ENCODE measurements around the gene EXOSC6.
"Not testable (repeated sequence)": the region's sequence is repeated elsewhere in the genome, so short reads cannot be mapped to it uniquely, and the experiment has no call there.

Gene EXOSC6

GRCh38 chr16:70251629-70252354, at the start of gene EXOSC6:
TSS of gene EXOSC6 (minus strand) at chr16:70251940. CDS start at chr16:70251900, 40 bp downstream.
- DNase-seq (ENCODE audit: low read depth, low spot score) = peak; percentile 77

GRCh38 chr16:70301121-70301520, 49.4 kb upstream of the EXOSC6 start:
- DNase-seq (ENCODE audit: low read depth, low spot score) = no peak

GRCh38 chr16:70298988-70299938, 47.5 kb upstream of the EXOSC6 start, which contains the start of gene DDX19B:
TSS of gene DDX19B (plus strand) at chr16:70299186. CDS start at chr16:70299298, 112 bp downstream.
- peak; percentile 24 for DNase-seq (ENCODE audit: low read depth, low spot score)

GRCh38 chr16:70295634-70296033, 43.9 kb upstream of the EXOSC6 start:
- DNase-seq (ENCODE audit: low read depth, low spot score) = no peak

GRCh38 chr16:70294385-70295025, 42.8 kb upstream of the EXOSC6 start:
- no peak for DNase-seq (ENCODE audit: low read depth, low spot score)

GRCh38 chr16:70292148-70292547, 40.4 kb upstream of the EXOSC6 start:
- DNase-seq (ENCODE audit: low read depth, low spot score) = not testable (repeated sequence)

GRCh38 chr16:70290949-70291519, 39.3 kb upstream of the EXOSC6 start:
- no peak for DNase-seq (ENCODE audit: low read depth, low spot score)

- peak; percentile 96 for DNase-seq (ENCODE audit: low read depth, low spot score)
Measured at GRCh38 chr16:70289229-70290094, 37.7 kb upstream of the EXOSC6 start, which contains the start of gene AARS1. TSS of gene AARS1 (minus strand) at chr16:70289506. CDS start at chr16:70282763, 6,743 bp downstream.

- not testable (repeated sequence) for DNase-seq (ENCODE audit: low read depth, low spot score)
Measured at GRCh38 chr16:70287304-70287971, 35.7 kb upstream of the EXOSC6 start.

GRCh38 chr16:70276392-70276791, 24.7 kb upstream of the EXOSC6 start:
- no peak for DNase-seq (ENCODE audit: low read depth, low spot score)

GRCh38 chr16:70271696-70272095, 20.0 kb upstream of the EXOSC6 start:
- DNase-seq (ENCODE audit: low read depth, low spot score) = no peak

- DNase-seq (ENCODE audit: low read depth, low spot score) = no peak
Measured at GRCh38 chr16:70270176-70270575, 18.4 kb upstream of the EXOSC6 start.

GRCh38 chr16:70269471-70269870, 17.7 kb upstream of the EXOSC6 start:
- DNase-seq (ENCODE audit: low read depth, low spot score) = no peak

- DNase-seq (ENCODE audit: low read depth, low spot score) = not testable (repeated sequence)
Measured at GRCh38 chr16:70267922-70268321, 16.2 kb upstream of the EXOSC6 start.

GRCh38 chr16:70267516-70267915, 15.8 kb upstream of the EXOSC6 start:
- DNase-seq (ENCODE audit: low read depth, low spot score) = no peak

- not testable (repeated sequence) for DNase-seq (ENCODE audit: low read depth, low spot score)
Measured at GRCh38 chr16:70259903-70260302, 8.2 kb upstream of the EXOSC6 start.

GRCh38 chr16:70258946-70259345, 7.2 kb upstream of the EXOSC6 start:
- no peak for DNase-seq (ENCODE audit: low read depth, low spot score)

GRCh38 chr16:70258065-70258464, 6.3 kb upstream of the EXOSC6 start:
- DNase-seq (ENCODE audit: low read depth, low spot score) = no peak

- DNase-seq (ENCODE audit: low read depth, low spot score) = no peak
Measured at GRCh38 chr16:70257391-70257790, 5.7 kb upstream of the EXOSC6 start.

GRCh38 chr16:70255574-70255973, 3.8 kb upstream of the EXOSC6 start:
- no peak for DNase-seq (ENCODE audit: low read depth, low spot score)

Data from brain pericyte (primary cell).